Spleen (tissue), 7 donors: ENCODE measurements around the gene ZMYM4.

Source experiments
- POLR2A ChIP-seq, 3 donors: fragments of 450-650 bp; IDR thresholded peaks; one replicate each; pipeline ENCODE4 v1.5.1; 2017; ENCODE audit warnings: antibody characterized with exemption in 3 of 3, mild to moderate bottlenecking in 1 of 3
- TF ChIP-seq, protein P1 (sequence below), 11 experiments: fragments of 200-600 bp in 7 of 11; fragments of 450-650 bp in 4 of 11; sonication (generic) in 4 of 11; IDR thresholded peaks in 8 of 11; conservative IDR thresholded peaks in 3 of 11; 1 replicate in 7 of 11; 2 replicates in 4 of 11; pipeline versions ENCODE4 v1.4.0 to v1.8.0; 2016 to 2021; ENCODE audit warnings: antibody characterized with exemption in 11 of 11, inconsistent platforms in 4 of 11, mild to moderate bottlenecking in 1 of 11
- donor health status: DM: no; HTN: no; CAD: no; lungs with moderate emphysema.
- donor health status: DM: no; HTN: no; CAD: no.
- donor health status: DM: no; HTN: no; CAD: no.

DNA sequence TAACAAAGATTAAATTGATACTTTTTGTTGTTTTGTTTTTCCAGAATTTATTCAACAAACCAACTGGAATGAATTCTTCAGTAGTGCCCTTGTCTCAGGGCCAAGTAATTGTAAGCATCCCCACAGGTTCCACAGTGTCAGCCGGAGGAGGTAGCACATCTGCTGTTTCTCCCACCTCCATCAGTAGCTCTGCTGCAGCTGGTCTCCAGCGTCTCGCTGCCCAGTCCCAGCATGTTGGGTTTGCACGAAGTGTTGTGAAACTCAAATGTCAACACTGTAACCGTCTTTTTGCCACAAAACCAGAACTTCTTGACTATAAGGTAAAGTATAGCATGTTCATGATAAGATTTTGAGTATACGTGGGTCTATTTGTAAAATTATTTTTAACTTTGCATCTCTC lies 118.5 kb downstream of the ZMYM4 start:
- TF ChIP-seq POLR2A (IDR thresholded peaks at IDR 0.05): no peak
- TF ChIP-seq, protein P1, sequence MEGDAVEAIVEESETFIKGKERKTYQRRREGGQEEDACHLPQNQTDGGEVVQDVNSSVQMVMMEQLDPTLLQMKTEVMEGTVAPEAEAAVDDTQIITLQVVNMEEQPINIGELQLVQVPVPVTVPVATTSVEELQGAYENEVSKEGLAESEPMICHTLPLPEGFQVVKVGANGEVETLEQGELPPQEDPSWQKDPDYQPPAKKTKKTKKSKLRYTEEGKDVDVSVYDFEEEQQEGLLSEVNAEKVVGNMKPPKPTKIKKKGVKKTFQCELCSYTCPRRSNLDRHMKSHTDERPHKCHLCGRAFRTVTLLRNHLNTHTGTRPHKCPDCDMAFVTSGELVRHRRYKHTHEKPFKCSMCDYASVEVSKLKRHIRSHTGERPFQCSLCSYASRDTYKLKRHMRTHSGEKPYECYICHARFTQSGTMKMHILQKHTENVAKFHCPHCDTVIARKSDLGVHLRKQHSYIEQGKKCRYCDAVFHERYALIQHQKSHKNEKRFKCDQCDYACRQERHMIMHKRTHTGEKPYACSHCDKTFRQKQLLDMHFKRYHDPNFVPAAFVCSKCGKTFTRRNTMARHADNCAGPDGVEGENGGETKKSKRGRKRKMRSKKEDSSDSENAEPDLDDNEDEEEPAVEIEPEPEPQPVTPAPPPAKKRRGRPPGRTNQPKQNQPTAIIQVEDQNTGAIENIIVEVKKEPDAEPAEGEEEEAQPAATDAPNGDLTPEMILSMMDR (IDR thresholded peaks at IDR 0.05 in 8 of 11, conservative IDR thresholded peaks at IDR 0.05 in 3 of 11): no peak
